GM10847 (cell line): Measurements from ENCODE around the gene LILRA2.
"Not testable (repeated sequence)": the region's sequence is repeated elsewhere in the genome, so short reads cannot be mapped to it uniquely, and the experiment has no call there.

Experiments
- POLR2A ChIP-seq: IDR thresholded peaks from 2 replicates; pipeline ENCODE4 v1.6.1; 2011; ENCODE audit not compliant: insufficient read length; ENCODE audit errors: extremely low read depth

The LILRA2 gene

GRCh38 chr19:54606891-54607784 lies 33.5 kb downstream of the LILRA2 start:
- TF ChIP-seq POLR2A = no peak

GRCh38 chr19:54607785-54608150 lies 34.2 kb downstream of the LILRA2 start:
- no peak for TF ChIP-seq POLR2A

- no peak for TF ChIP-seq POLR2A
Observed at GRCh38 chr19:54608205-54608604, 34.6 kb downstream of the LILRA2 start.

GRCh38 chr19:54608792-54609191 lies 35.2 kb downstream of the LILRA2 start:
- TF ChIP-seq POLR2A = no peak

GRCh38 chr19:54609356-54609791 lies 35.8 kb downstream of the LILRA2 start:
- no peak for TF ChIP-seq POLR2A

- no peak for TF ChIP-seq POLR2A
Observed at GRCh38 chr19:54612428-54612827, 38.8 kb downstream of the LILRA2 start.

- TF ChIP-seq POLR2A = no peak
Observed at GRCh38 chr19:54614726-54615125, 41.1 kb downstream of the LILRA2 start.

GRCh38 chr19:54616057-54616456 lies 42.5 kb downstream of the LILRA2 start:
- no peak for TF ChIP-seq POLR2A

DNA sequence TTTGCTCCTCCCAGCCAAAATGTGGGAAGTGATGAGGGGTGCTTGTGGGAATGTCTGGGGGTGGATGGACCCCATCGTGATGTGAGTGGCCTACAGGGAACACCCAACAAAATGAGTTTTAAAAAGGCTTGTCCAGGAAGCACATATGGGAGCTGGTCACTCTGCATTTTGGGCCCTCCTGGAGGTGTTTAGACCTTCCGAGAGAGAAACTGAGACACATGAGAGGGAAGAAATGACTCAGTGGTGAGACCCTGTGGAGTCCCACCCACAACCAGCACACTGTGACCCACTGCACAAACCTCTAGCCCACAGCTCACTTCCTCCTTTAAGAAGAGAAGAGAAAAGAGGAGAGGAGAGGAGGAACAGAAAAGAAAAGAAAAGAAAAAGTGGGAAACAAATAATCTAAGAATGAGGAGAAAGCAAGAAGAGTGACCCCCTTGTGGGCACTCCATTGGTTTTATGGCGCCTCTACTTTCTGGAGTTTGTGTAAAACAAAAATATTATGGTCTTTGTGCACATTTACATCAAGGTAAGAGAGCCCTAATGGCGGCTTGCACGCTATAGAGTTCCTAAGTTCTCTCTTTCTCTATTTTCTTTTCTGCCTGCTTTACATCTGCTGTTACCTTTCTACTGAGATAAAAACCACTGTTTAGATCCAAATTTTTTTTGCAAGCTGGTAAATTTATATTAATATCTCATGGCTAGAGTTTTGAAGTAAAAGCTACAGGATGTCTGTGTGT lies 43.4 kb downstream of the LILRA2 start:
- no peak for TF ChIP-seq POLR2A

GRCh38 chr19:54620464-54620863 lies 46.9 kb downstream of the LILRA2 start:
- TF ChIP-seq POLR2A = no peak

DNA sequence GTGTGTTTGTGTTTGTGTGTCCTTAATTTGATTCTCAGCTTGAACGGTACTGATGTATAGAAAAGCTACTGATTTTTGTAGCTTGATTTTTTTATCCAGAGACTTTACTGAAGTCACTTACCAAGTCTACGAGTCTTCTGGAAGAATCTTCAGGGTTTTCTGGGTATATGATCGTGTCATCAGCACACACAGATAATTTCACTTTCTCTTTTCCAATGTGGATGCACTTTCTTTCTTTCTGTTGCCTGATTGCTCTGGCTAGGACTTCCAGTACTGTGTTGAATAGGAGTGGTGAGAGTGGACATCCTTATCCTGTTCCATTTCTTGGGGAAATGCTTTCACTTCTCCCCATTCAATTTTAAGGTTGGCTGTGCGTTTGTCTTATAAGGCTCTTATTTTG lies 48.8 kb downstream of the LILRA2 start:
- TF ChIP-seq POLR2A = no peak

- TF ChIP-seq POLR2A = no peak
Observed at GRCh38 chr19:54626757-54627156, 53.2 kb downstream of the LILRA2 start.

GRCh38 chr19:54630262-54630661 lies 56.7 kb downstream of the LILRA2 start, which contains the start of gene LILRB1:
Gene LILRB1, plus strand, starts transcription at chr19:54630484. Its CDS starts 590 bp downstream, at chr19:54631074.
- not testable (repeated sequence) for TF ChIP-seq POLR2A

- TF ChIP-seq POLR2A = no peak
Observed at GRCh38 chr19:54630782-54631181, 57.2 kb downstream of the LILRA2 start.

- no peak for TF ChIP-seq POLR2A
Observed at GRCh38 chr19:54633401-54633800, 59.8 kb downstream of the LILRA2 start.

DNA sequence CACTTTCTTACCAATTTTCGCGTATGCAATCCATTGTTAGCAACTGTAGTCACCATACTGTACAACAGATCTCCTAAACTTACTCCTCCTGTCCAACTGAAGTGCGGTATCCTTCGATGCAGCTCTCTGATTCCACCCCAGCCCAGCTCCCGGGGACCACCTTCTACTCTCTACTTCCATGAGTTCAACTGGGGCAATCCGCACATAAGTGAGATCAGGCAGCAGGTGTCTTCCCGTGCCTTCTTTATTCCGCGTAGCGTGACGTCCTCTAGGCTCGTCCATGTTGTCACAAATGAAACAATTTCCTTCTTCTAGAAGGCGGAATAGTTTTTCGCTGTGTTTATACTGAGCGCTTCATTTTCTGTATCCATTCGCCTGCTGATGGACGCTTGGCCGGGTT lies 65.1 kb downstream of the LILRA2 start:
- no peak for TF ChIP-seq POLR2A
